Measurements from ENCODE around the gene DAP. TPM values are rescaled to one million over a fixed set of nuclear protein-coding genes. Genes with fewer than 3 reads are reported as not detected.

DAP gene
- total and polyA plus RNA-seq, 2 experiments from 2014 or later = 35.7 to 37.6 TPM

DNA sequence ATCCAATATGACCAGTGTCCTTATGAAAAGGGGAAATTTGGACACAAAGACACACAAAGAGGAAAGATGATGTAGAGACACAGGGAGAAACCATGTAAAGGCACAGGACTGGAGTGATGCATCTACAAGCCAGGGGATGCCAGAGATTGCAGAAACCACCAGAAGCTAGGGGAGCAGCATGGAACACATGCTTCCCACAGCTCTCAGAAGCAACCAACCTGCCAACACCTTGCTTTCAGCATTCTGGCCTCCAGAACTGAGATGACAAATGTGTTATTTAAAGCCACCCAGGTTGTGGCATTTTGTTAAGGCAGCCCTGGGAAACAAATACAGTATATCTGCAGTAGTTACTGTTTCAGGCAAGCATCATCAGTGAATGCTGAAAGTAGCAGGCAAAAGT lies 23.2 kb downstream of the DAP start:
- peaks cover 13% of the 10 kb centered on the region for H3K9me3 Mint-ChIP-seq
- ATAC-seq (no peak), DNase-seq (ENCODE audit: low spot score) (no peak)
- Histone ChIP-seq H3F3A (replicated peaks; ENCODE audit: low read depth) (no peaks in the 10 kb centered on the region), H3K4me1 (ENCODE audit: insufficient read depth) (no peaks in the 10 kb centered on the region), H3K27me3 (ENCODE audit: insufficient read depth) (no peaks in the 10 kb centered on the region), H2AFZ (no peak overlapping the region), H3K36me3 (ENCODE audit: insufficient read depth) (peaks cover 3% of the 10 kb centered on the region; the same call in 1 of the 2 replicates), H3K4me3 (no peak overlapping the region), H4K20me1 (replicated peaks; ENCODE audit: insufficient read depth) (no peaks in the 10 kb centered on the region), H3K27ac (ENCODE audit: low read depth) (no peak overlapping the region), H3K9me2 (ENCODE audit: insufficient read depth) (no peaks in the 10 kb centered on the region), H3K79me2 (replicated peaks; ENCODE audit: insufficient read depth) (no peaks in the 10 kb centered on the region), H3K4me2 (no peak overlapping the region)
- TF ChIP-seq ZNF114 (CRISPR knock-in tag; IDR thresholded peaks at IDR 0.05) = no peak
- TF ChIP-seq NANOG (IDR thresholded peaks at IDR 0.05; ENCODE audit: borderline replicate concordance) = no peak
- TF ChIP-seq, protein P1, sequence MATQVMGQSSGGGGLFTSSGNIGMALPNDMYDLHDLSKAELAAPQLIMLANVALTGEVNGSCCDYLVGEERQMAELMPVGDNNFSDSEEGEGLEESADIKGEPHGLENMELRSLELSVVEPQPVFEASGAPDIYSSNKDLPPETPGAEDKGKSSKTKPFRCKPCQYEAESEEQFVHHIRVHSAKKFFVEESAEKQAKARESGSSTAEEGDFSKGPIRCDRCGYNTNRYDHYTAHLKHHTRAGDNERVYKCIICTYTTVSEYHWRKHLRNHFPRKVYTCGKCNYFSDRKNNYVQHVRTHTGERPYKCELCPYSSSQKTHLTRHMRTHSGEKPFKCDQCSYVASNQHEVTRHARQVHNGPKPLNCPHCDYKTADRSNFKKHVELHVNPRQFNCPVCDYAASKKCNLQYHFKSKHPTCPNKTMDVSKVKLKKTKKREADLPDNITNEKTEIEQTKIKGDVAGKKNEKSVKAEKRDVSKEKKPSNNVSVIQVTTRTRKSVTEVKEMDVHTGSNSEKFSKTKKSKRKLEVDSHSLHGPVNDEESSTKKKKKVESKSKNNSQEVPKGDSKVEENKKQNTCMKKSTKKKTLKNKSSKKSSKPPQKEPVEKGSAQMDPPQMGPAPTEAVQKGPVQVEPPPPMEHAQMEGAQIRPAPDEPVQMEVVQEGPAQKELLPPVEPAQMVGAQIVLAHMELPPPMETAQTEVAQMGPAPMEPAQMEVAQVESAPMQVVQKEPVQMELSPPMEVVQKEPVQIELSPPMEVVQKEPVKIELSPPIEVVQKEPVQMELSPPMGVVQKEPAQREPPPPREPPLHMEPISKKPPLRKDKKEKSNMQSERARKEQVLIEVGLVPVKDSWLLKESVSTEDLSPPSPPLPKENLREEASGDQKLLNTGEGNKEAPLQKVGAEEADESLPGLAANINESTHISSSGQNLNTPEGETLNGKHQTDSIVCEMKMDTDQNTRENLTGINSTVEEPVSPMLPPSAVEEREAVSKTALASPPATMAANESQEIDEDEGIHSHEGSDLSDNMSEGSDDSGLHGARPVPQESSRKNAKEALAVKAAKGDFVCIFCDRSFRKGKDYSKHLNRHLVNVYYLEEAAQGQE (IDR thresholded peaks at IDR 0.05; ENCODE audit: unreplicated experiment) = no peak
- H3K27ac Mint-ChIP-seq = no peak overlapping the region
- no peak overlapping the region for H3K4me3 Mint-ChIP-seq
- no peaks in the 10 kb centered on the region for H3K4me1 Mint-ChIP-seq
- H3K36me3 Mint-ChIP-seq (ENCODE audit: low read depth) = peaks cover 50% of the 10 kb centered on the region
- no peaks in the 10 kb centered on the region for H3K27me3 Mint-ChIP-seq (ENCODE audit: insufficient read depth, low read depth, poor library complexity)

- no peak overlapping the region for H3K27ac ChIP-seq (ENCODE audit: low read depth)
- no peak for DNase-seq (ENCODE audit: low spot score)
- Mint-ChIP-seq H3K4me3 (no peak overlapping the region), H3K36me3 (ENCODE audit: low read depth) (peaks cover 50% of the 10 kb centered on the region), H3K27me3 (ENCODE audit: insufficient read depth, low read depth, poor library complexity) (no peaks in the 10 kb centered on the region), H3K27ac (no peak overlapping the region), H3K9me3 (peaks cover 13% of the 10 kb centered on the region), H3K4me1 (no peaks in the 10 kb centered on the region)
- H3K4me1 ChIP-seq (ENCODE audit: insufficient read depth) = no peaks in the 10 kb centered on the region
- no peaks in the 10 kb centered on the region for H3K27me3 ChIP-seq (ENCODE audit: insufficient read depth)
- no peaks in the 10 kb centered on the region for H3F3A ChIP-seq (replicated peaks; ENCODE audit: low read depth)
- no peak overlapping the region for H2AFZ ChIP-seq
- H3K4me2 ChIP-seq = no peak overlapping the region
- H4K20me1 ChIP-seq (replicated peaks; ENCODE audit: insufficient read depth) = no peaks in the 10 kb centered on the region
- no peak overlapping the region for H3K4me3 ChIP-seq
- H3K9me2 ChIP-seq (ENCODE audit: insufficient read depth) = no peaks in the 10 kb centered on the region
- TF ChIP-seq STAT1 (IDR thresholded peaks at IDR 0.05; ENCODE audit: unreplicated experiment) (no peak), CREB1 (CRISPR knock-in tag; IDR thresholded peaks at IDR 0.05; ENCODE audit: low read depth) (no peak), ZNF331 (CRISPR knock-in tag; IDR thresholded peaks at IDR 0.05; ENCODE audit: low read depth) (no peak), JUNB (IDR thresholded peaks at IDR 0.05; ENCODE audit: unreplicated experiment) (no peak), NANOG (IDR thresholded peaks at IDR 0.05; ENCODE audit: borderline replicate concordance) (no peak), EZH2 (IDR thresholded peaks at IDR 0.05; ENCODE audit: low read depth, unreplicated experiment) (no peak)
- TF ChIP-seq, protein P2, sequence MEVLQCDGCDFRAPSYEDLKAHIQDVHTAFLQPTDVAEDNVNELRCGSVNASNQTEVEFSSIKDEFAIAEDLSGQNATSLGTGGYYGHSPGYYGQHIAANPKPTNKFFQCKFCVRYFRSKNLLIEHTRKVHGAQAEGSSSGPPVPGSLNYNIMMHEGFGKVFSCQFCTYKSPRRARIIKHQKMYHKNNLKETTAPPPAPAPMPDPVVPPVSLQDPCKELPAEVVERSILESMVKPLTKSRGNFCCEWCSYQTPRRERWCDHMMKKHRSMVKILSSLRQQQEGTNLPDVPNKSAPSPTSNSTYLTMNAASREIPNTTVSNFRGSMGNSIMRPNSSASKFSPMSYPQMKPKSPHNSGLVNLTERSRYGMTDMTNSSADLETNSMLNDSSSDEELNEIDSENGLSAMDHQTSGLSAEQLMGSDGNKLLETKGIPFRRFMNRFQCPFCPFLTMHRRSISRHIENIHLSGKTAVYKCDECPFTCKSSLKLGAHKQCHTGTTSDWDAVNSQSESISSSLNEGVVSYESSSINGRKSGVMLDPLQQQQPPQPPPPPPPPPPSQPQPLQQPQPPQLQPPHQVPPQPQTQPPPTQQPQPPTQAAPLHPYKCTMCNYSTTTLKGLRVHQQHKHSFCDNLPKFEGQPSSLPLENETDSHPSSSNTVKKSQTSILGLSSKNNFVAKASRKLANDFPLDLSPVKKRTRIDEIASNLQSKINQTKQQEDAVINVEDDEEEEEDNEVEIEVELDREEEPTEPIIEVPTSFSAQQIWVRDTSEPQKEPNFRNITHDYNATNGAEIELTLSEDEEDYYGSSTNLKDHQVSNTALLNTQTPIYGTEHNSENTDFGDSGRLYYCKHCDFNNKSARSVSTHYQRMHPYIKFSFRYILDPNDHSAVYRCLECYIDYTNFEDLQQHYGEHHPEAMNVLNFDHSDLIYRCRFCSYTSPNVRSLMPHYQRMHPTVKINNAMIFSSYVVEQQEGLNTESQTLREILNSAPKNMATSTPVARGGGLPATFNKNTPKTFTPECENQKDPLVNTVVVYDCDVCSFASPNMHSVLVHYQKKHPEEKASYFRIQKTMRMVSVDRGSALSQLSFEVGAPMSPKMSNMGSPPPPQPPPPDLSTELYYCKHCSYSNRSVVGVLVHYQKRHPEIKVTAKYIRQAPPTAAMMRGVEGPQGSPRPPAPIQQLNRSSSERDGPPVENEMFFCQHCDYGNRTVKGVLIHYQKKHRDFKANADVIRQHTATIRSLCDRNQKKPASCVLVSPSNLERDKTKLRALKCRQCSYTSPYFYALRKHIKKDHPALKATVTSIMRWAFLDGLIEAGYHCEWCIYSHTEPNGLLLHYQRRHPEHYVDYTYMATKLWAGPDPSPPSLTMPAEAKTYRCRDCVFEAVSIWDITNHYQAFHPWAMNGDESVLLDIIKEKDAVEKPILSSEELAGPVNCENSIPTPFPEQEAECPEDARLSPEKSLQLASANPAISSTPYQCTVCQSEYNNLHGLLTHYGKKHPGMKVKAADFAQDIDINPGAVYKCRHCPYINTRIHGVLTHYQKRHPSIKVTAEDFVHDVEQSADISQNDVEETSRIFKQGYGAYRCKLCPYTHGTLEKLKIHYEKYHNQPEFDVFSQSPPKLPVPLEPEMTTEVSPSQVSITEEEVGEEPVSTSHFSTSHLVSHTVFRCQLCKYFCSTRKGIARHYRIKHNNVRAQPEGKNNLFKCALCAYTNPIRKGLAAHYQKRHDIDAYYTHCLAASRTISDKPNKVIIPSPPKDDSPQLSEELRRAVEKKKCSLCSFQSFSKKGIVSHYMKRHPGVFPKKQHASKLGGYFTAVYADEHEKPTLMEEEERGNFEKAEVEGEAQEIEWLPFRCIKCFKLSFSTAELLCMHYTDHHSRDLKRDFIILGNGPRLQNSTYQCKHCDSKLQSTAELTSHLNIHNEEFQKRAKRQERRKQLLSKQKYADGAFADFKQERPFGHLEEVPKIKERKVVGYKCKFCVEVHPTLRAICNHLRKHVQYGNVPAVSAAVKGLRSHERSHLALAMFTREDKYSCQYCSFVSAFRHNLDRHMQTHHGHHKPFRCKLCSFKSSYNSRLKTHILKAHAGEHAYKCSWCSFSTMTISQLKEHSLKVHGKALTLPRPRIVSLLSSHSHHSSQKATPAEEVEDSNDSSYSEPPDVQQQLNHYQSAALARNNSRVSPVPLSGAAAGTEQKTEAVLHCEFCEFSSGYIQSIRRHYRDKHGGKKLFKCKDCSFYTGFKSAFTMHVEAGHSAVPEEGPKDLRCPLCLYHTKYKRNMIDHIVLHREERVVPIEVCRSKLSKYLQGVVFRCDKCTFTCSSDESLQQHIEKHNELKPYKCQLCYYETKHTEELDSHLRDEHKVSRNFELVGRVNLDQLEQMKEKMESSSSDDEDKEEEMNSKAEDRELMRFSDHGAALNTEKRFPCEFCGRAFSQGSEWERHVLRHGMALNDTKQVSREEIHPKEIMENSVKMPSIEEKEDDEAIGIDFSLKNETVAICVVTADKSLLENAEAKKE (CRISPR knock-in tag; IDR thresholded peaks at IDR 0.05) = no peak
- TF ChIP-seq, protein P3, sequence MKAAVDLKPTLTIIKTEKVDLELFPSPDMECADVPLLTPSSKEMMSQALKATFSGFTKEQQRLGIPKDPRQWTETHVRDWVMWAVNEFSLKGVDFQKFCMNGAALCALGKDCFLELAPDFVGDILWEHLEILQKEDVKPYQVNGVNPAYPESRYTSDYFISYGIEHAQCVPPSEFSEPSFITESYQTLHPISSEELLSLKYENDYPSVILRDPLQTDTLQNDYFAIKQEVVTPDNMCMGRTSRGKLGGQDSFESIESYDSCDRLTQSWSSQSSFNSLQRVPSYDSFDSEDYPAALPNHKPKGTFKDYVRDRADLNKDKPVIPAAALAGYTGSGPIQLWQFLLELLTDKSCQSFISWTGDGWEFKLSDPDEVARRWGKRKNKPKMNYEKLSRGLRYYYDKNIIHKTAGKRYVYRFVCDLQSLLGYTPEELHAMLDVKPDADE (IDR thresholded peaks at IDR 0.05) = no peak
- no peaks in the 10 kb centered on the region; the same call in 1 of the 2 replicates for H3K36me3 ChIP-seq (ENCODE audit: insufficient read depth)
- no peak for ATAC-seq
- H3K79me2 ChIP-seq (replicated peaks; ENCODE audit: insufficient read depth) = no peaks in the 10 kb centered on the region
These were observed 24.2 kb downstream of the DAP start for GRCh38 chr5:10736808-10737207.
